Ishikawa (cell line): ENCODE data around the gene SLC16A12.

Experiments used
- CEBPB ChIP-seq: IDR thresholded peaks from 2 replicates; pipeline ENCODE4 v1.6.1; 2012
- CREB1 ChIP-seq: IDR thresholded peaks from 2 replicates; pipeline ENCODE4 v1.6.1; 2012; ENCODE audit warnings: low read depth
- EGR1 ChIP-seq: IDR thresholded peaks from 2 replicates; pipeline ENCODE4 v1.6.1; 2012
- EP300 ChIP-seq: IDR thresholded peaks from 2 replicates; pipeline ENCODE4 v1.6.1; 2012; ENCODE audit warnings: borderline replicate concordance
- FOXM1 ChIP-seq: IDR thresholded peaks from 2 replicates; pipeline ENCODE4 v1.6.1; 2012; ENCODE audit warnings: low read depth, borderline replicate concordance
- NFIC ChIP-seq: IDR thresholded peaks from 2 replicates; pipeline ENCODE4 v1.6.1; 2012
- RAD21 ChIP-seq: IDR thresholded peaks from 2 replicates; pipeline ENCODE4 v1.6.1; 2012; ENCODE audit warnings: low read depth
- REST ChIP-seq: IDR thresholded peaks from 2 replicates; pipeline ENCODE4 v1.6.1; 2012; ENCODE audit warnings: low read depth, mild to moderate bottlenecking
- TAF1 ChIP-seq: IDR thresholded peaks from 2 replicates; pipeline ENCODE4 v1.6.1; 2012; ENCODE audit warnings: low read depth, mild to moderate bottlenecking
- TCF12 ChIP-seq: IDR thresholded peaks from 2 replicates; pipeline ENCODE4 v1.6.1; 2012; ENCODE audit warnings: low read depth
- TEAD4 ChIP-seq: IDR thresholded peaks from 2 replicates; pipeline ENCODE4 v1.6.1; 2012
- USF1 ChIP-seq: IDR thresholded peaks from 2 replicates; pipeline ENCODE4 v1.6.1; 2012
- YY1 ChIP-seq: IDR thresholded peaks from 2 replicates; pipeline ENCODE4 v1.6.1; 2012; ENCODE audit warnings: low read depth
- ZBTB7A ChIP-seq: IDR thresholded peaks from 2 replicates; pipeline ENCODE4 v1.6.1; 2012; ENCODE audit warnings: low read depth
- TF ChIP-seq, protein P1 (sequence below): IDR thresholded peaks from 2 replicates; pipeline ENCODE4 v1.6.1; 2012

Gene SLC16A12

DNA sequence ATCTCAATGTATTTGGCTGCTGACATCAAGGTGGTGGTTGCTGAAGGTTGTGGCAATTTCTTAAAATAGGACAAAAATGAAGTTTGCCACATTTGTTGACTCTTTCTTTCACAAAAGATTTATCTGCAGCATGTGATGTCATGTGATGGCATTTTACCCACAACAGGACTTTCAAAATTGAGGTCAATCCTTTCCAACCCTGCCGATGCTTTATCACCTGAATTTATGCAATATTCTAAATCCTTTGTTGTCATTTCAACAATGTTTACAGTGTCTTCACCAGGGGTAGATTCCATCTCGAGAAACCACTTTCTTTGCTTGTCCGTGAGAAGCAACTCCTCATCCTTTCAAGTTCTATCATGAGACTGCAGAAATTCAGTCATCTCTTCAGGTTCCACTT is 40.6 kb upstream of the SLC16A12 start:
- TF ChIP-seq EGR1 (no peak), YY1 (no peak), TEAD4 (no peak), CREB1 (no peak), EP300 (no peak), TAF1 (no peak), TCF12 (no peak), USF1 (no peak), NFIC (no peak), ZBTB7A (no peak), CEBPB (no peak), RAD21 (no peak), REST (no peak), FOXM1 (no peak)
- TF ChIP-seq, protein P1, sequence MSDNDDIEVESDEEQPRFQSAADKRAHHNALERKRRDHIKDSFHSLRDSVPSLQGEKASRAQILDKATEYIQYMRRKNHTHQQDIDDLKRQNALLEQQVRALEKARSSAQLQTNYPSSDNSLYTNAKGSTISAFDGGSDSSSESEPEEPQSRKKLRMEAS = no peak

GRCh38 chr10:89575031-89575430 is 39.6 kb upstream of the SLC16A12 start:
- TF ChIP-seq CEBPB (no peak), TAF1 (no peak), NFIC (no peak), RAD21 (no peak), REST (no peak), USF1 (no peak), TEAD4 (no peak), YY1 (no peak), EGR1 (no peak), FOXM1 (no peak), TCF12 (no peak), EP300 (no peak), ZBTB7A (no peak), CREB1 (no peak)
- TF ChIP-seq, protein P1 = no peak

- TF ChIP-seq CREB1 = no peak
These were observed 39.0 kb upstream of the SLC16A12 start for GRCh38 chr10:89574368-89574767.

GRCh38 chr10:89567576-89568245 is 32.3 kb upstream of the SLC16A12 start:
- no peak for TF ChIP-seq YY1
- TF ChIP-seq, protein P1 = no peak

DNA sequence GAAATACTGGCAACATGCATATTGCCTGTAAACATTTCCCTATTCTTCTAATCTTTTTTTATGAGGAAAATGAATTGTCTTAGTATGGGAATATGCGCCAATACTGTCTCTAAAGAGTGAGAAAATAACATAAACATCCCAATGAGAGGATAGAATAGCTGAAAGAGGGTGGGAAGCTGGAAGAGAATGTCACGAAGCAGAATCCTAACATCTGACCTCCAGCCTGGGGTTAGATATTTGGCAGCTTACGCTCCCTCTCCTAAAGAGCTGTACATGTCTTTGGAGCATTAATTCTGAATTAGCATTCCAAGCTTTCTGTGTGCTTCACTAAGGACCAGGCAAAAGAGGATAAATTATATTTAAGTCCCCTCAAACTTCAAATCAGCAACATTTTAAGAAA is 31.6 kb upstream of the SLC16A12 start:
- no peak for TF ChIP-seq REST
- no peak for TF ChIP-seq TEAD4
- no peak for TF ChIP-seq TAF1
- TF ChIP-seq ZBTB7A = no peak
- no peak for TF ChIP-seq CREB1
- TF ChIP-seq YY1 = no peak
- no peak for TF ChIP-seq CEBPB
- no peak for TF ChIP-seq TCF12
- TF ChIP-seq RAD21 = no peak
- TF ChIP-seq FOXM1 = no peak
- no peak for TF ChIP-seq EP300
- TF ChIP-seq USF1 = no peak
- no peak for TF ChIP-seq NFIC
- TF ChIP-seq, protein P1 = no peak
- TF ChIP-seq EGR1 = no peak
